Neuronal stem cell (in vitro differentiated cells): ENCODE results near the gene TMEM37.
A peak's percentile ranks its signal among the peaks of the same experiment; 100 is the strongest.

ENCODE experiments used
- DNase-seq: peaks from one replicate; pipeline ENCODE4 v3.0.0-alpha.2; 2013; ENCODE audit warnings: low spot score
- H2AFZ ChIP-seq: one replicate; pipeline ENCODE4 v1.6.1; 2013; ENCODE audit warnings: mild to moderate bottlenecking, low read length, inconsistent platforms
- H2AK5ac ChIP-seq: 2 replicates; pipeline ENCODE4 v1.6.1; 2013; ENCODE audit warnings: low read depth, mild to moderate bottlenecking, inconsistent platforms, low read length, moderate library complexity, mixed read lengths
- H2BK120ac ChIP-seq: 2 replicates; pipeline ENCODE4 v1.6.1; 2013; ENCODE audit warnings: low read depth, mild to moderate bottlenecking, inconsistent platforms, low read length, moderate library complexity, mixed read lengths
- H2BK12ac ChIP-seq: one replicate; pipeline ENCODE4 v1.6.1; 2013; ENCODE audit warnings: low read length, inconsistent platforms
- H2BK15ac ChIP-seq: 2 replicates; pipeline ENCODE4 v1.6.1; 2013; ENCODE audit warnings: mild to moderate bottlenecking, low read length, inconsistent platforms, mixed read lengths
- H2BK5ac ChIP-seq: one replicate; pipeline ENCODE4 v1.6.1; 2013; ENCODE audit warnings: inconsistent platforms, mild to moderate bottlenecking, low read length, moderate library complexity
- H3K14ac ChIP-seq: one replicate; pipeline ENCODE4 v1.6.1; 2013; ENCODE audit warnings: low read length, inconsistent platforms
- H3K18ac ChIP-seq: 2 replicates; pipeline ENCODE4 v1.6.1; 2013; ENCODE audit warnings: low read length, inconsistent platforms
- H3K23ac ChIP-seq: 2 replicates; pipeline ENCODE4 v1.6.1; 2013; ENCODE audit warnings: low read depth, mild to moderate bottlenecking, mixed read lengths, low read length, inconsistent platforms; ENCODE audit not compliant: poor library complexity
- H3K27ac ChIP-seq: replicated peaks from 3 replicates; pipeline ENCODE4 v1.5.1; 2013; ENCODE audit warnings: low read length, inconsistent platforms
- H3K27me3 ChIP-seq, 3 experiments: 2 replicates each; pipeline ENCODE4 v1.6.1; 2013; ENCODE audit warnings: low read length in 3 of 3, mild to moderate bottlenecking in 2 of 3, inconsistent platforms in 1 of 3, low read depth in 1 of 3, mixed read lengths in 1 of 3, moderate library complexity in 1 of 3; ENCODE audit not compliant: control insufficient read depth in 3 of 3, insufficient read depth in 3 of 3
- H3K36me3 ChIP-seq, 2 donors: replicated peaks in 1 of 2; 2 replicates each; pipeline ENCODE4 v1.6.1; 2013; ENCODE audit warnings: low read length in 2 of 2; ENCODE audit not compliant: control insufficient read depth in 2 of 2, insufficient read depth in 2 of 2
- H3K4ac ChIP-seq: 2 replicates; pipeline ENCODE4 v1.6.1; 2013; ENCODE audit warnings: inconsistent platforms, mild to moderate bottlenecking, low read length, moderate library complexity
- H3K4me1 ChIP-seq, 2 donors: 1 replicate in 1 of 2; 2 replicates in 1 of 2; pipeline ENCODE4 v1.6.1; 2013; ENCODE audit warnings: low read length in 2 of 2, low read depth in 1 of 2; ENCODE audit not compliant: control insufficient read depth in 2 of 2, insufficient read depth in 1 of 2
- H3K4me2 ChIP-seq: one replicate; pipeline ENCODE4 v1.6.1; 2013; ENCODE audit warnings: mild to moderate bottlenecking, low read length, inconsistent platforms; ENCODE audit not compliant: insufficient read depth, poor library complexity, severe bottlenecking
- H3K4me3 ChIP-seq, 2 donors: 2 replicates each; pipeline ENCODE4 v1.5.1; 2013; ENCODE audit warnings: low read length in 2 of 2, mild to moderate bottlenecking in 2 of 2, inconsistent platforms in 1 of 2, moderate library complexity in 1 of 2
- H3K79me1 ChIP-seq: one replicate; pipeline ENCODE4 v1.6.1; 2013; ENCODE audit warnings: low read depth, mild to moderate bottlenecking, inconsistent platforms, low read length, moderate library complexity
- H3K9ac ChIP-seq: one replicate; pipeline ENCODE4 v1.6.1; 2013; ENCODE audit warnings: mild to moderate bottlenecking, low read depth, low read length, inconsistent platforms; ENCODE audit not compliant: poor library complexity
- H3K9me3 ChIP-seq, 2 donors: replicated peaks in 1 of 2; 2 replicates each; pipeline versions ENCODE3 to v1.6.1; 2013; ENCODE audit warnings: low read length in 2 of 2, mild to moderate bottlenecking in 2 of 2, inconsistent platforms in 1 of 2, low read depth in 1 of 2, mixed read lengths in 1 of 2, moderate library complexity in 1 of 2; ENCODE audit not compliant: control insufficient read depth in 2 of 2, insufficient read depth in 1 of 2
- H4K8ac ChIP-seq: one replicate; pipeline ENCODE4 v1.6.1; 2013; ENCODE audit warnings: low read depth, mild to moderate bottlenecking, inconsistent platforms, low read length, moderate library complexity
- H4K91ac ChIP-seq: one replicate; pipeline ENCODE4 v1.6.1; 2013; ENCODE audit warnings: low read length, low read depth, mild to moderate bottlenecking, inconsistent platforms; ENCODE audit not compliant: poor library complexity
- whole genome bisulfite sequencing, 2 donors: extraction: QIAGEN DNeasy Blood & Tissue Kit; methylation state at CpG; one replicate each; pipeline ENCODE4 v1.1.7; 2013; ENCODE audit warnings: missing lambda C conversion rate in 2 of 2, mixed read lengths in 1 of 2; ENCODE audit not compliant: insufficient read length in 2 of 2, insufficient replicate concordance in 1 of 2; ENCODE audit errors: extremely low coverage in 2 of 2; 5-methylcytosine and 5-hydroxymethylcytosine counted together

TMEM37 gene

GRCh38 chr2:119425620-119426395, 5.8 kb upstream of the TMEM37 start:
- Histone ChIP-seq H3K4me1 (peaks cover 3 to 8% of the 10 kb centered on the region in 2 donors), H2AK5ac (no peak overlapping the region), H3K79me1 (no peaks in the 10 kb centered on the region), H3K9ac (no peak overlapping the region), H2AFZ (no peak overlapping the region), H3K4ac (no peak overlapping the region), H3K9me3 (peaks cover 5 to 10% of the 10 kb centered on the region in 2 donors), H4K91ac (no peak overlapping the region), H2BK120ac (no peak overlapping the region), H3K4me2 (no peak overlapping the region), H2BK15ac (no peak overlapping the region), H3K14ac (no peak overlapping the region), H2BK12ac (no peak overlapping the region), H3K18ac (no peak overlapping the region), H3K27me3 (peaks cover 0 to 38% (median 2%) of the 10 kb centered on the region in 3 experiments), H4K8ac (no peak overlapping the region), H3K36me3 (no peaks in the 10 kb centered on the region), H2BK5ac (no peak overlapping the region), H3K4me3 (no peak overlapping the region), H3K27ac (no peak overlapping the region), H3K23ac (no peak overlapping the region)
- WGBS, 2 donors, result no CpG with 5 or more reads among the region's 7 CpGs
- DNase-seq, result no peak

- Histone ChIP-seq H3K4me2 (no peak overlapping the region), H2BK15ac (no peak overlapping the region), H3K4me3 (no peak overlapping the region), H3K9ac (no peak overlapping the region), H3K18ac (no peak overlapping the region), H4K91ac (no peak overlapping the region), H3K27me3 (peaks cover 0 to 43% (median 2%) of the 10 kb centered on the region in 3 experiments), H2BK12ac (no peak overlapping the region), H3K4me1 (peaks cover 5 to 8% of the 10 kb centered on the region in 2 donors), H2AK5ac (no peak overlapping the region), H3K14ac (no peak overlapping the region), H3K36me3 (no peaks in the 10 kb centered on the region), H2BK120ac (no peak overlapping the region), H3K4ac (no peak overlapping the region), H2BK5ac (no peak overlapping the region), H3K27ac (no peak overlapping the region), H3K23ac (no peak overlapping the region), H2AFZ (no peak overlapping the region), H3K9me3 (peaks cover 0 to 5% of the 10 kb centered on the region in 2 donors), H4K8ac (no peak overlapping the region), H3K79me1 (no peaks in the 10 kb centered on the region)
- DNase-seq, result no peak
- no CpG with 5 or more reads among the region's 5 CpGs for WGBS, 2 donors
Observed at GRCh38 chr2:119426396-119426675, 5.3 kb upstream of the TMEM37 start.

- H3K14ac ChIP-seq, result no peak overlapping the region
- peak overlapping the region; percentile 3 for H2BK15ac ChIP-seq
- H2BK120ac ChIP-seq, result peak overlapping the region; percentile 41
- no peak for DNase-seq
- no CpG with 5 or more reads among the region's 12 CpGs for WGBS, 2 donors
- H3K9me3 ChIP-seq, result no peaks in the 10 kb centered on the region
- H2AFZ ChIP-seq, result no peak overlapping the region
- no peak overlapping the region for H3K4me2 ChIP-seq
- H2BK5ac ChIP-seq, result no peak overlapping the region
- peaks cover 0 to 45% (median 2%) of the 10 kb centered on the region in 3 experiments for H3K27me3 ChIP-seq
- no peak overlapping the region for H3K4ac ChIP-seq
- no peaks in the 10 kb centered on the region for H3K36me3 ChIP-seq
- H3K4me3 ChIP-seq, result no peak overlapping the region
- peak overlapping the region; percentile 46 for H3K18ac ChIP-seq
- no peak overlapping the region for H4K8ac ChIP-seq
- no peak overlapping the region for H3K27ac ChIP-seq
- no peak overlapping the region for H4K91ac ChIP-seq
- no peak overlapping the region for H3K9ac ChIP-seq
- H2BK12ac ChIP-seq, result no peak overlapping the region
- no peak overlapping the region for H3K23ac ChIP-seq
- peaks cover 6 to 8% of the 10 kb centered on the region in 2 donors for H3K4me1 ChIP-seq
- H3K79me1 ChIP-seq, result no peaks in the 10 kb centered on the region
- no peak overlapping the region for H2AK5ac ChIP-seq
Observed at GRCh38 chr2:119426801-119427395, 4.8 kb upstream of the TMEM37 start.

DNA sequence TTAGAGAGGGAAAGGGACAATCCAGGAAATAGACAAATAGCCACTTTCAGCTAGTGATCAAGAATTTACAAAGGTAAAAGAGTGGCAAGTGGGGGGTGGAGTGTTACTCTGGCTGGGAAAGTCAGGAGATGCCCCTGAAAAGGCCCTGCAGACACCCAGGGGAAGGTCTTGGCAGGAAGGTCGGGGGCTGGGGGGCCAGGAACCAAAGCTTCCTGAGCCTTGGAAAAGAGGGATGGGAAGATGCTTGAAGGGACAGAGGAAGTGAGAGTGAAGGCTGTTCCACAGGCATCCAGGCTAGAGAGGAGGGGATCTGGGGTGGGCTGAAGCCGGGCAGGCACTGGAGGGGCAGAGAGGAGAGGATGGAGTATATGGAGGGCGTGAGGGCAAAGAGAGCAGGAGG, 3.9 kb upstream of the TMEM37 start:
- Histone ChIP-seq H2AFZ (no peak overlapping the region), H2BK12ac (no peak overlapping the region), H3K9me3 (no peaks in the 10 kb centered on the region), H3K27me3 (peaks cover 0 to 54% (median 10%) of the 10 kb centered on the region in 3 experiments), H3K4me2 (no peak overlapping the region), H3K27ac (no peak overlapping the region), H3K4me3 (no peak overlapping the region), H3K4me1 (peaks cover 10 to 12% of the 10 kb centered on the region in 2 donors), H3K79me1 (no peaks in the 10 kb centered on the region), H4K91ac (no peak overlapping the region), H3K18ac (no peak overlapping the region), H3K23ac (no peak overlapping the region), H3K4ac (no peak overlapping the region), H2AK5ac (no peak overlapping the region), H2BK5ac (no peak overlapping the region), H4K8ac (no peak overlapping the region), H2BK120ac (no peak overlapping the region), H2BK15ac (no peak overlapping the region), H3K36me3 (no peaks in the 10 kb centered on the region), H3K9ac (no peak overlapping the region), H3K14ac (no peak overlapping the region)
- whole genome bisulfite sequencing, 2 donors, result no CpG with 5 or more reads among the region's 3 CpGs
- DNase-seq, result no peak
